Measurements from ENCODE around the gene JADE2. TPM values are rescaled to one million over a fixed set of nuclear protein-coding genes. Genes with fewer than 3 reads are reported as not detected.

Gene JADE2
- total RNA-seq, 2 donors from 2014 or later, result 28.0 to 41.0 TPM

GRCh38 chr5:134528556-134528955 is 3.1 kb downstream of the JADE2 start:
- H3K27ac ChIP-seq, result peak overlapping the region; percentile 96 to 100 (median 98)

GRCh38 chr5:134529460-134529859 is 4.0 kb downstream of the JADE2 start:
- ATAC-seq (no peak), DNase-seq (no peak)
- TF ChIP-seq, protein P1, sequence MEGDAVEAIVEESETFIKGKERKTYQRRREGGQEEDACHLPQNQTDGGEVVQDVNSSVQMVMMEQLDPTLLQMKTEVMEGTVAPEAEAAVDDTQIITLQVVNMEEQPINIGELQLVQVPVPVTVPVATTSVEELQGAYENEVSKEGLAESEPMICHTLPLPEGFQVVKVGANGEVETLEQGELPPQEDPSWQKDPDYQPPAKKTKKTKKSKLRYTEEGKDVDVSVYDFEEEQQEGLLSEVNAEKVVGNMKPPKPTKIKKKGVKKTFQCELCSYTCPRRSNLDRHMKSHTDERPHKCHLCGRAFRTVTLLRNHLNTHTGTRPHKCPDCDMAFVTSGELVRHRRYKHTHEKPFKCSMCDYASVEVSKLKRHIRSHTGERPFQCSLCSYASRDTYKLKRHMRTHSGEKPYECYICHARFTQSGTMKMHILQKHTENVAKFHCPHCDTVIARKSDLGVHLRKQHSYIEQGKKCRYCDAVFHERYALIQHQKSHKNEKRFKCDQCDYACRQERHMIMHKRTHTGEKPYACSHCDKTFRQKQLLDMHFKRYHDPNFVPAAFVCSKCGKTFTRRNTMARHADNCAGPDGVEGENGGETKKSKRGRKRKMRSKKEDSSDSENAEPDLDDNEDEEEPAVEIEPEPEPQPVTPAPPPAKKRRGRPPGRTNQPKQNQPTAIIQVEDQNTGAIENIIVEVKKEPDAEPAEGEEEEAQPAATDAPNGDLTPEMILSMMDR (IDR thresholded peaks at IDR 0.05), result no peak
- TF ChIP-seq POLR2A (IDR thresholded peaks at IDR 0.05), result no peak
- Histone ChIP-seq H3K36me3 (replicated peaks in 1 of 2; ENCODE audit: insufficient read depth in 1 of 2, low read depth in 2 of 2) (no peaks in the 10 kb centered on the region), H3K27ac (peak overlapping the region; percentile 80 to 100 (median 98)), H3K9me3 (no peaks in the 10 kb centered on the region), H3K4me1 (peaks cover 69% of the 10 kb centered on the region), H3K27me3 (no peaks in the 10 kb centered on the region), H3K4me3 (no peak overlapping the region)
- intact Hi-C loops (cut with DNase I), result no loop called here
- 73 to 77% methylated on average over 6 of the region's 6 CpGs for WGBS, 2 donors

More at GRCh38 chr5:134528556-134528955, 3.1 kb downstream of the JADE2 start:
- no peaks in the 10 kb centered on the region for H3K9me3 ChIP-seq
- H3K27me3 ChIP-seq, result no peaks in the 10 kb centered on the region
- DNase-seq (no peak), ATAC-seq (no peak)
- TF ChIP-seq, protein P1 (IDR thresholded peaks at IDR 0.05), result no peak
- TF ChIP-seq POLR2A (IDR thresholded peaks at IDR 0.05), result no peak
- no peaks in the 10 kb centered on the region for H3K36me3 ChIP-seq (replicated peaks in 1 of 2; ENCODE audit: insufficient read depth in 1 of 2, low read depth in 2 of 2)
- intact Hi-C loops (cut with DNase I), result no loop called here
- peaks cover 68% of the 10 kb centered on the region for H3K4me1 ChIP-seq
- 55 to 58% methylated on average over 4 of the region's 4 CpGs for WGBS, 2 donors
- H3K4me3 ChIP-seq, result no peak overlapping the region

DNA sequence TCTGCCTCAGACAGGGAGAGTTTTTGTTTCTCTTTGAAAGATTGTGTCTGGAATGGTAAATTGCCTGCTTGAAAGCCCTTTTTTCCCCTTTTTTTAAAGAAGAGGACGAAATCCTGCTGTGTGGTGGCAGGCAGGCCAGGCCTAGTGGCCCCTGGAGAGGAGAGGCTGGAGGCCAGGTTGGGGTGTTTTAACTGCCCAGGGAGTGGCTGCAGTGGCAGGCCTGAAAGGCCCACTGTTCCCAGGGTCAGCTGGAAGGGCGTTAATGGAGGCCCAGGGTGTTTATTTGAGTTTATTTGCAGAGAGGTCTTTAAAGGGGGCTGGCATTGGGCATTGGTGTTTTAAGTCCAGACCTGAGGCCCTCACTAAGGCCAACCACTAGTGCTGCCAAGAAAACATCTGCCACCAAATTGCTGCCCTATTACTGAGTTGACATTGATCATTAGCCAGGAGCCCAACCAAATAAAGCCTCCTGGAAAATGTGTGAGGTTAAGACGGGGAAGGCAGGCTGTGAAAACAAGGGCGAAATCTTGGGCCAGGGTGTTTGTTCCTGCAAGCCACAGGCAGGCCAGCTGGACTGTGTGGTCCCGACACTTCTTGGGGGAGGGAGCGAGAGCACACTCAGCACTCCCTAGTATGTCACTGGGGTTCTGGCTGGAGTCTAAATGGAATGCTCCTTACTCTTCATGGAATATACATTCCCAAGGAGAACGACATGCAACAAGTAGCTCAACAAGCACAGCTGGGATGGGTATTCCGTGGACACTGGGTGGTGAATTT is 5.0 kb downstream of the JADE2 start:
- Histone ChIP-seq H3K4me3 (no peak overlapping the region), H3K27ac (peak overlapping the region; percentile 80 to 100 (median 98)), H3K9me3 (no peaks in the 10 kb centered on the region), H3K4me1 (peaks cover 70% of the 10 kb centered on the region), H3K27me3 (no peaks in the 10 kb centered on the region), H3K36me3 (replicated peaks in 1 of 2; ENCODE audit: insufficient read depth in 1 of 2, low read depth in 2 of 2) (no peaks in the 10 kb centered on the region)
- WGBS, 2 donors, result 30 to 50% methylated on average over 8 of the region's 8 CpGs
- intact Hi-C loops (cut with DNase I), result loop anchor here (5.0 kb wide), 2 partner anchors 47 to 123 kb away; no protein-coding TSS in a partner anchor
- TF ChIP-seq, protein P1 (IDR thresholded peaks at IDR 0.05), result peak in 1 of 7 experiments; percentile 13
- no peak for TF ChIP-seq POLR2A (IDR thresholded peaks at IDR 0.05)
- DNase-seq (peak; percentile 71 to 88 (median 82)), ATAC-seq (peak; percentile 25)

DNA sequence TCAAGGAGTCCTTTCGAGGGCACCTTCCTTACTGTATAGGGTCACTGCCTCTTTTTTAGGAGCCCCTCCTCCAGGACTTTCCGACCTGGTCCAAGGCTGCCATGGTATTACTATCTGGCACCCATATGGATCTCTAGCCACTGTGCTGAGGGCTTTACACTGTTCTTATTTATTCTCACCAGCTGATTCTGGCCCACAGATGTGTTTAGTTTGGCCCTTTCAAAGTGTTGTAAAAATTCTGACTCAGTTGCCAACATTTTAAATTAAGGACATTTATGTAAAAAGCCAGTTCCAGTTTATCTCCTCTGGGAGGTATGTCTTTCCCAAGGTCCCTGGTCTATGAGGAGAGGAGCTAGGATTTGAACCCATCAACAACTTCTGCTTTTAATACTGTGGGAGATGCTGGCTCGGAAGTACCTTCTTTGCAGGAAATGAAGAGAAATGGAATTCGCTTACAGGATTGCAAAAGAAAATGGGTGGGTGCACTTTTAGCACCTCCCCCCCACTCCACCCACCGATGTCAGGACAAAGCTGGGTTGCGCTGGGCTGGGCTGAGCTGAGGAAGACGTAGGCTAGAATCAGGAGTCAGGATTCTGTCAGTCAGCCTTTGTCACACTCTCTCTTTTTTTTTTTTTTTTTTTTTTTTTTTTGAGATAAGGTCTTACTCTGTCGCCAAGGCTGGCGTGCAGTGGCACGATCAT is 7.8 kb downstream of the JADE2 start:
- peak in 3 of 4 donors; percentile 23 to 33 (median 30) for DNase-seq
- 55 to 57% methylated on average over 10 of the region's 10 CpGs for WGBS, 2 donors
- no peak for TF ChIP-seq POLR2A (IDR thresholded peaks at IDR 0.05)
- TF ChIP-seq, protein P1 (IDR thresholded peaks at IDR 0.05), result no peak
- H3K27me3 ChIP-seq, result no peaks in the 10 kb centered on the region
- intact Hi-C loops (cut with DNase I), result loop anchor here (5.0 kb wide), 2 partner anchors 44 to 126 kb away; no protein-coding TSS in a partner anchor
- H3K9me3 ChIP-seq, result no peaks in the 10 kb centered on the region
- H3K4me3 ChIP-seq, result no peak overlapping the region
- H3K27ac ChIP-seq, result peak overlapping the region in 1 of 4 donors; percentile 4
- no peak for ATAC-seq
- H3K4me1 ChIP-seq, result peaks cover 63% of the 10 kb centered on the region
- H3K36me3 ChIP-seq (replicated peaks in 1 of 2; ENCODE audit: insufficient read depth in 1 of 2, low read depth in 2 of 2), result peaks cover 4 to 16% of the 10 kb centered on the region in 2 donors
